GM19468 (cell line): ENCODE data around the gene PRRX2.
A peak's percentile ranks its signal among the peaks of the same experiment; 100 is the strongest.
"Not testable (repeated sequence)": the region's sequence is repeated elsewhere in the genome, so short reads cannot be mapped to it uniquely, and the experiment has no call there.

Source experiments
- ATAC-seq: cut with Tn5 transposase; IDR thresholded peaks from one replicate; pipeline ENCODE4 v1.9.1; 2021; ENCODE audit warnings: mild to moderate bottlenecking, moderate library complexity, moderate number of reproducible peaks; ENCODE audit not compliant: unreplicated experiment; ENCODE audit errors: extremely low read depth

Gene PRRX2

GRCh38 chr9:129635099-129636065 lies 30.1 kb upstream of the PRRX2 start:
- no peak for ATAC-seq

DNA sequence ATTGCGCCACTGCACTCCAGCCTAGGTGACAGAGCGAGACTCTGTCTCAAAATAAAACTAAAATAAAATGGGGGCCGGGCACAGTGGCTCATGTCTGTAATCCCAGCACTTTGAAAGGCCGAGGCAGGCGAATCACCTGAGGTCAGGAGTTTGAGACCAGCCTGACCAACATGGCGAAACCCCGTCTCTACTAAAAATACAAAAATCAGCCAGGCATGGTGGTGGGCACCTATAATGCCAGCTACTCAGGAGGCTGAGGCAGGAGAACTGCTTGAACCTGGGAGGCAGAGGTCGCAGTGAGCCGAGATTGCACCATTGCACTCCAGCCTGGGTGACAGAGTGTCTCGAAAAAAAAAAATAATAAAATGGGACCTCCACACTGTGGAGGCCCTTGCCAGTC lies 29.1 kb upstream of the PRRX2 start:
- ATAC-seq: not testable (repeated sequence)

DNA sequence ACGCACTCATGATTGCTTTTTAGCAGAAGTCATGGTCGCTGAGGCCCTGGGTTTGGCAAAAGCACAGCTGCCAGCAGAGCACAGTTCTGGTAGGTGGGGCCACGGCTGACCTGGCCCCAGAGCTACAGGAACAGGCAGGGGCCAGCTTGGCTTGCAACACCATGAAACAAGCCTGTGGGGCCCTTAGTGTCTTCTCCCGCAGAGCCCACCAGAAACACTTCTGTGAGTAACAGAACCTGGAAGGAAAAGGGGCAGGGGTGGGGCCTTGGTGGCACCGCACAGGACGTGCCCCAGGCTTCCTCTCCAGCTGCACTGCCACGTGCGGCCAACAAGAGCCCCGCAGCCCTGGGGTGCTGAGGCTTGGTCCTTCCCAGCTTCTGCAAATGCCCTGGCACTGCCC lies 28.3 kb upstream of the PRRX2 start:
- no peak for ATAC-seq

- ATAC-seq: no peak
Measured at GRCh38 chr9:129637673-129638439, 27.6 kb upstream of the PRRX2 start.

- no peak for ATAC-seq
Measured at GRCh38 chr9:129639034-129639630, 26.3 kb upstream of the PRRX2 start.

DNA sequence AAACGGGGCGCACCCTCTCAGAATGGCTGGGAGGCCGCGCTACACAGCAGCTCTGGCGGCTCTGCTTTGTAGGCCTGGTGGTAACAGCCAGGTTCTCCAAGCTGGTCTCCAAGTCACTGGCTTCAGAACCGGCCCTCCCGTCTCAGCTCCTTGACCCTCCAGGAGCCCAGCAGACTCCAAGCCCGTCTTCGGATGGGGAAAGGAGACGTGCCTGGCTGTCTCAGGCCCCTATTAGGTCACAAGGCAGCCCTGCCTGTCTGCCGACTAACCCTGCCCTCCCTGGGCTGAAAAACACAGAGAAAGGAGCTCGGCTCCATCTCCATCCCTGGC lies 25.7 kb upstream of the PRRX2 start:
- ATAC-seq: no peak

- ATAC-seq: no peak
Measured at GRCh38 chr9:129640086-129640870, 25.2 kb upstream of the PRRX2 start.

DNA sequence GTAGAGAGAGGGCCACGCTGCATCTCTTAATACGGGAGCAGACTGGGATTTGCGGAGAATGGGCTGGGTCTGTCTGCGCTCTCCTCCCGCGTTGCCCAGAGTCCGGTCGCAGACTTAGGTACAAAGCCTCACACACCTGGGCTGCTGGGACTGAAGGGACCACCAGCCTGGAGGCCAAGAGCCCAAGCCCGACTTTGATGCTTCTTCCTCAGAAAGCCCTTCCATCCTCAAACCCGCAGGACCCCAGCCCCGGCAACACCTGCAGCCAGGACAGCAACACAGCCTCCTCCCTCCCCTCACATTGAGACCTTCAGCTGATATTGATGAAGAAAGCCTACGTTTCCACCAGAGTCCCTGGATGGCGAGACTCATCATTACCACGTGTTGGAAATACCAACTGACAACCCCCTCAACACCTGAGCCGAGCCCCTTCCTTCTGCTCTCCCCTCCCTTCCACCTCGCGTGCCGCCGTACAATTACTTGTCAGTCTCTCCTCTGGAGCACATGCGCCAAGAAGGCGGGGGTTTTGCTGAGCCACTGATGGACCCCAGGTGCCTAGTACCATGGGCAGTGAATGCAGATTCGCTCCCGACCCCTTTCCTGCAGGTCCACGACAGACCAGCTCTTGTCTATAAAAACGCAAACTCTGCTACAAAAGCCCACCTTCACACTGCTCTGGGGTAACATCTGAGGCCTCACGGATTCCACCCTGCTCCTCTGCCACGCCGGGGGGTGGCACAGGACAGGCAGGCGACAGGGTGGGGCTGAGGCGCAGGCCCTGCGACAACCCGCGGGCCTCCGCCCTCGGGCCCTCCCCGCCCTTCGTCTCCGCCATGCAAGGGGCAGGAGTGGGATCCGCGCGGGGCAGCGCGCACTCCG lies 24.3 kb upstream of the PRRX2 start:
- ATAC-seq: no peak

- peak; percentile 69 for ATAC-seq
Measured at GRCh38 chr9:129641750-129642585, 23.5 kb upstream of the PRRX2 start, which contains the start of gene ASB6. Gene ASB6 (minus strand): TSS chr9:129642151. CDS start chr9:129641999, 152 bp downstream.

GRCh38 chr9:129643706-129644105 lies 21.7 kb upstream of the PRRX2 start:
- no peak for ATAC-seq

DNA sequence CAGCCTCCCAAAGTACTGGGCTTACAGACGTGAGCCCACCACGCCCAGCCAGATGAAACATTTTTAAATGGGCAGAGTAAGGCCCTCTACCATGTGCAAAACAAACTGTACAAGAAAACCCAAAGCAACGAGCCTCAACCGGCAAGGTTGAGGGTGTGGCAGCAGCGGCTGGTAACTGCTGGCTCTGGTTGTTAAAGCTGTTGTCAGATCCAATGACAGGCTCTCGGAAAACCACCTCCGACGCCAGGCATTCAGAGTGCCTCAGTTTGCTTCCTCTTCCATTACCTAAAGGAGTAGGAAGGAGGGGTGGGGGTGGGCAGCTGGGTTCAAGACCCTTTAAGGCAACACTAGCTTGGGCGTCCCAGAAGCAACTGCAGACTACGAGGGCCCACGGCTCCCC lies 21.1 kb upstream of the PRRX2 start:
- no peak for ATAC-seq

DNA sequence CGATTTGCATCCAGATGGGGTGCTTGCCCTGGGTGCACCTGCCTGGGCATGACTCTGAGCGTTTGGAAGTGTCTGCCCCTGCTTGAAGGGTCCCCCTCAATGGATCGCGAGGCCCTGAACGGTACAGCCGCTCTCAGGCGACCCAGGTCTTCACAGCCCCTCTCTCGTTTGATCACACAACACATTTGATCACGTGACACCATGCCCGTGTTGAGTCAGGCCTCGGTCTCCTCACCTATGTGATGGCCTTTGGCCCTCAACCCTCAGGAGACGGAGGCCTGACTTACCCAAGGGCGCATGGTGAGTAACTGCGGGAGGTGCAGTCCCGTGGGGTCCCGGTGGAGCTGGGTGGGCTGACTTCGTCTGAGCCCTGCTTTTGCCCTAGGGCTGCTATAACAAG lies 20.5 kb upstream of the PRRX2 start:
- ATAC-seq: no peak

- ATAC-seq: no peak
Measured at GRCh38 chr9:129646252-129646651, 19.2 kb upstream of the PRRX2 start.

DNA sequence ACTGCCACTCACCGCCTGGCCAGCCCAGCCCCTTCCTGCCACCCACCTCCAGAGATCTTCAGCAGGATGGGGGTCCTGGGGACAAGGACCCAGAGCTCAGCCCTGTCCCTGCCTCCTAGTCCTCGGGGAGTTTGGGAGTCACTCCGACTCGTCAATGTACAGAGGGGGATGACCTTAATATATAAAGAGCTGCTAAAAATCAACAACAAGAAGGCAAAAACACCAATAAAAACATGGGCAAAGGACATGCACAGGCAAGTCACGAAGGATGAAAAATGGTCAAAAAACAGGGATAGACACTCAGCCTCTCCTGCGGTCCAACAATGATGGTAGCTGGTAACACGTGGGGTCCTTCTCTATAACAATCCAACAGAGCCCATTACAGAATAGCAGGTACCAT lies 18.8 kb upstream of the PRRX2 start:
- no peak for ATAC-seq

- no peak for ATAC-seq
Measured at GRCh38 chr9:129647635-129648034, 17.8 kb upstream of the PRRX2 start.

GRCh38 chr9:129648092-129648763 lies 17.2 kb upstream of the PRRX2 start:
- ATAC-seq: no peak

GRCh38 chr9:129648764-129649115 lies 16.7 kb upstream of the PRRX2 start:
- ATAC-seq: no peak
